Colonic mucosa (tissue), 4 donors: ENCODE results near the gene POU2AF1. TPM values are rescaled to one million over a fixed set of nuclear protein-coding genes. Genes with fewer than 3 reads are reported as not detected.

Experiments
- DNase-seq: peaks from one replicate; pipeline ENCODE4 v3.0.0-alpha.2; 2020
- H3K27ac ChIP-seq: fragments of 200-600 bp; one replicate; pipeline ENCODE4 v1.8.0; 2021
- H3K27me3 ChIP-seq: fragments of 200-600 bp; one replicate; pipeline ENCODE4 v1.8.0; 2021
- H3K36me3 ChIP-seq: fragments of 200-600 bp; one replicate; pipeline ENCODE4 v1.8.0; 2021
- H3K4me1 ChIP-seq: fragments of 200-600 bp; one replicate; pipeline ENCODE4 v1.8.0; 2021; ENCODE audit warnings: mild to moderate bottlenecking
- H3K4me3 ChIP-seq: fragments of 200-600 bp; one replicate; pipeline ENCODE4 v1.8.0; 2021
- H3K9ac ChIP-seq, 2 donors: one replicate each; pipeline ENCODE4 v1.7.0; 2013; ENCODE audit warnings: control low read depth in 2 of 2, low read depth in 2 of 2, low read length in 2 of 2
- H3K9me3 ChIP-seq: fragments of 200-600 bp; one replicate; pipeline ENCODE4 v1.8.0; 2021
- intact Hi-C: fragments of 100-400 bp; cut with DNase I; formaldehyde crosslinking; loops from one replicate; pipeline ENCODE4 v1.14.1; 2022
- total RNA-seq, 2 donors: library from RNA; stranded (reverse); fragmentation: NEBNext Ultra II Directional in 1 of 2; extraction: Animal tissue kit (Norgen Biotek cat#: 25700) in 1 of 2; gene quantifications; one replicate each; pipeline ENCODE4 v1.2.1, GENCODE V29; 2021
- TF ChIP-seq, protein P1 (sequence below): fragments of 200-600 bp; IDR thresholded peaks from one replicate; pipeline ENCODE4 v1.8.0; 2022; ENCODE audit warnings: antibody characterized with exemption, mild to moderate bottlenecking
- donor health status: healthy.
- donor health status: DM: no; HTN: no; CAD: no.
- donor health status: DM: no; HTN: no; CAD: no.

POU2AF1 gene
- total RNA-seq, 2 donors from 2014 or later: 3.1 to 3.7 TPM

DNA sequence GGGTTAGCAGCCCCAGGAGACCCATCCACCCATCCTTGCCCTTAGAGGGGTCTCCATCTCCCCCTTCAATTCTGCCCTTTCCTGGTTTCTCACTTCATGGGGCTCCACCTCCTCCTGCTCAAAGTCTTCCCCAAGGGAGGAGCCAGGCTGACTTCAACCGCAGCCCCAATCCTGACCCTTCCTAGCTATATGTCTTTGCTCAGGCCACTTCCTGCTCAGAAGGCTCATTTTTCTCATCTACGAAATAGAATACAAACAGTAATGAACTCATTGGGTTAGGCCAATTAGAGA is 24.5 kb downstream of the POU2AF1 start:
- no peak overlapping the region for H3K27ac ChIP-seq
- intact Hi-C loops: no loop called here

DNA sequence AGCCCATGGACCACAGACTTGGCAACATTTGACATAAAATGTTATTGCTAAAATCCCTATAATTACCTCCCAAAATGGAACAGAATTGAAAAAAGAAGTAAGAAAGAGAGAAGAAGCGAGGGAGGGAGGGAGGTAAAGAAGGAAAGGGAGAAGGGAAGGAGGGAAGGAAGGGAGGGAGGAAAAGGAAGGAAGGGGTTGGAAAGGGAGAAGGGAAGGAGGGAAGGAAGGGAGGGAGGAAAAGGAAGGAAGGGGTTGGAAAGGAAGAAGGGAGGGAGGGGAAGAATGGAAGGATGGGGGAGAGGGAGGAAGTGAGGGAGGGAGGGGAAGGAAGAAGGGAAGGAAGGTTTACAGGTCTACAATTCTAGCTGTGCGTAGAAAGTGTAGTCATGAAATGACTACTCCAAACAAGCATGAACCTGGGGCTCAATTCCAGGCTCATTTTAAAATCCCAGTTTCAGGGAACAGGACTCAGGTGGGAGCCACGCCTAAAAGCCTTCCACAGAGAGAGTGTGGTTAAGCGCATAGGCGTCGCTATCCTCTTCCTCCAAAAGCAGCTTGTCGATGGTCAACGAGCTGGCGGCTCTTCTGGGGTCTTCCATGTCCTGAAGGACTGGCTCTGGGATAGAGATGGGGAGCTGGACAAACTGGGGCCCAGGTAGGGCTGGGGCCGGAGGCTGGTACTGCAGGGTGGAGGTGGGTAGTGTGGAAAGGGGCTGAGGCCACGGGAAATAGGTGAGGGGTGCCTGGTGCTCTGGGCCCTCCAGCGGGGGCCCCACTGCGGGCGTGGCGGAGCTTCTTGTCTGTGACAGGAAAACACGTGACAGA is 25.1 kb downstream of the POU2AF1 start:
- no peaks in the 10 kb centered on the region for H3K36me3 ChIP-seq
- no peak for DNase-seq
- H3K4me3 ChIP-seq: no peak overlapping the region
- intact Hi-C loops: no loop called here
- H3K27ac ChIP-seq: peak overlapping the region; percentile 41
- H3K9ac ChIP-seq: no peak overlapping the region
- no peaks in the 10 kb centered on the region for H3K27me3 ChIP-seq
- H3K4me1 ChIP-seq: no peaks in the 10 kb centered on the region
- TF ChIP-seq, protein P1, sequence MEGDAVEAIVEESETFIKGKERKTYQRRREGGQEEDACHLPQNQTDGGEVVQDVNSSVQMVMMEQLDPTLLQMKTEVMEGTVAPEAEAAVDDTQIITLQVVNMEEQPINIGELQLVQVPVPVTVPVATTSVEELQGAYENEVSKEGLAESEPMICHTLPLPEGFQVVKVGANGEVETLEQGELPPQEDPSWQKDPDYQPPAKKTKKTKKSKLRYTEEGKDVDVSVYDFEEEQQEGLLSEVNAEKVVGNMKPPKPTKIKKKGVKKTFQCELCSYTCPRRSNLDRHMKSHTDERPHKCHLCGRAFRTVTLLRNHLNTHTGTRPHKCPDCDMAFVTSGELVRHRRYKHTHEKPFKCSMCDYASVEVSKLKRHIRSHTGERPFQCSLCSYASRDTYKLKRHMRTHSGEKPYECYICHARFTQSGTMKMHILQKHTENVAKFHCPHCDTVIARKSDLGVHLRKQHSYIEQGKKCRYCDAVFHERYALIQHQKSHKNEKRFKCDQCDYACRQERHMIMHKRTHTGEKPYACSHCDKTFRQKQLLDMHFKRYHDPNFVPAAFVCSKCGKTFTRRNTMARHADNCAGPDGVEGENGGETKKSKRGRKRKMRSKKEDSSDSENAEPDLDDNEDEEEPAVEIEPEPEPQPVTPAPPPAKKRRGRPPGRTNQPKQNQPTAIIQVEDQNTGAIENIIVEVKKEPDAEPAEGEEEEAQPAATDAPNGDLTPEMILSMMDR: no peak
- H3K9me3 ChIP-seq: no peaks in the 10 kb centered on the region

More for the DNA sequence above, 24.5 kb downstream of the POU2AF1 start:
- Histone ChIP-seq H3K36me3 (no peaks in the 10 kb centered on the region), H3K9ac (no peak overlapping the region), H3K4me3 (no peak overlapping the region), H3K4me1 (no peaks in the 10 kb centered on the region), H3K9me3 (no peaks in the 10 kb centered on the region), H3K27me3 (no peaks in the 10 kb centered on the region)
- DNase-seq: no peak
- TF ChIP-seq, protein P1: no peak

DNA sequence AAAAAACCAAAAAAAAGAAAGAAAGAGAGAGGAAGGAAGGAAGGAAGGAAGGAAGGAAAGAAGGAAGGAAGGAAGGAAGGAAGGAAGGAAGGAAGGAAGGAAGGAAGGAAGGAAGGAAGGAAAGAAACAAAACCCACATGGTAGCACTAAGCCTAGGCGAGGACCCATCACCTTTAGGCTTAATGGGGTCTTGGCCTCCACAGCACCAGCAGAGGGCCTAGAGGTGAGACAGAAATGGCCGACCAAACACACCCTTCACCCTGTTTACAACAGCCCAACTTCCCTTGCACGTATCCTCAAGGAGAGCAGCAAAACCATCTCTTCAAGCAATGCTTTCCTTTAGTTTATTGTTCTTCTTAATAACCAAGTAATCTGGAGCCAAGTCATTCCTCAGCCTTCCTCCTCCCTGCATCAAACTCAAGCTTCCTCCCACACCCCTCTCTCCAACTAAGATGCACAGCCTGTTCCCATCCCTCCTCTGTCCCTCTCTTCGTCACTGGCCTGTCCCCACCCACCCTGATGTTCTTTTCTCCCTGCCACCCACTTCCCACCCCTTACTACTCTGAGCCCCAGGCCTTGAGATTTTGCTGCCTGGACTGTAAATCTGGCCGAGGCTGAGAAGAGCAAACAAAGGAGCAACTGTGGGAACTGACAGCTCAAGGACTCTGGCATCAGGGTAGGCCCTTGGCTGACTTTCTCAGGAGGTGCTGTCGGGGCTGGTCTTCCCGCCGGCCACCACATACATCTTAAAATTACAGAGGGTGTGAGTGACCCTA is 26.0 kb downstream of the POU2AF1 start:
- H3K36me3 ChIP-seq: no peaks in the 10 kb centered on the region
- peak; percentile 71 for DNase-seq
- no peaks in the 10 kb centered on the region for H3K27me3 ChIP-seq
- TF ChIP-seq, protein P1: no peak
- intact Hi-C loops: no loop called here
- peak overlapping the region; percentile 41 for H3K27ac ChIP-seq
- no peak overlapping the region for H3K9ac ChIP-seq
- no peak overlapping the region for H3K4me3 ChIP-seq
- no peaks in the 10 kb centered on the region for H3K4me1 ChIP-seq
- H3K9me3 ChIP-seq: no peaks in the 10 kb centered on the region

DNA sequence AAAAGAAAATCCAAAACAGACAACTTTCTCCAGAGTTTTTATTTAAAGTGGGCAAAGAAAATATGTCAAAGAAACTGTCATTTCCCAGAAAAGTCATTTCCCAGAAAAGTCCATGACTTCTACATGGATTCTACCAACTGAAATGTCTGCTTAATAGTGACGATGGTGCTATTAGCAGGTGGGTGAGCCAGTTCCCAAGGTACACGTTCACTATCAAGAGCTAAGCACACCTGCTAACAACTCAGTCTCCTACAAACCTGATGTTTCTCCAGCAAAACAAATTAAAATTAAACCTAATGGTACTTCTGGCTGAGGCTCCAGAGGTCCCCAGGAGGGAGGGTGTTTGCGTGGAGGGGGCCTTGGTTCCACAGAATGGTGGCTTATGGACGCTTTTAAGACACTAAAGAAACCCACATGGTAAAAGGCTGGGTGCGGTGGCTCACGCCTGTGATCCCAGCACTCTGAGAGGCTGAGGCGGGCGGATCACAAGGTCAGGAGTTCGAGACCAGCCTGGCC is 26.8 kb downstream of the POU2AF1 start:
- Histone ChIP-seq H3K27me3 (no peaks in the 10 kb centered on the region), H3K36me3 (no peaks in the 10 kb centered on the region), H3K9me3 (no peaks in the 10 kb centered on the region), H3K4me3 (no peak overlapping the region), H3K9ac (no peak overlapping the region), H3K27ac (no peak overlapping the region), H3K4me1 (no peaks in the 10 kb centered on the region)
- intact Hi-C loops: no loop called here
- no peak for DNase-seq
- TF ChIP-seq, protein P1: no peak

DNA sequence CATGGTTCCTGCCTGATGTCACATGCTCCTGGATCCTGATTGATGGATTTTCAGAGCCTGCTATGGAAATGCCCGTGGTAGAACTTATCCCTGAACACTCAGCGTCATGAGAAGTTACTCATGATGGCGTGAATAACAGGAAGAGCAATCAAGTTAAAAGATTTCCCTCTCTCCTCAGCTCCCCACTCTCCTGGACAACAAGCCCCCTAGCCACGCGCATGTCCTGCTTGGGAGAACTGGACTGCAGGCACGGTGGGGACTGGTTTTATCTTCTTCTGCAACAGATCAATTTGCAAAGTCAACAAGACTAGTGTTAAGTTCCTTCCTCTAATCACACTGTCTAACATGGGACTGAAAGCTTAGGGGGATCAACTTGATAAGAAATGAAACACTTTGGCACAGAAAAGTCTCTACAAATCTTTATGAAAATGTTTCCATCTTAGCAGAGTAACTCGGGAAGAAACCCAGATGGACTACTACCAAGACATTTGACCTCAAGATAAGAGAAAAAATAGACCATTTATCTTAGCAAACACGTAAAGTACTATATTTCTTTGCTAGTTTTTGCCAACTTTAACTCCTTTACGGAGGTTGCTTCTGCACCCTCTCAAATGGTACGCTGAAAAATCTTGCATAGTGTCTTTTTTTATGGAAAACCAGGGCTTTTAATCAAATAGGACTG is 27.6 kb downstream of the POU2AF1 start:
- no peaks in the 10 kb centered on the region for H3K4me1 ChIP-seq
- H3K36me3 ChIP-seq: no peaks in the 10 kb centered on the region
- H3K9ac ChIP-seq: no peak overlapping the region
- H3K9me3 ChIP-seq: no peaks in the 10 kb centered on the region
- H3K27ac ChIP-seq: no peak overlapping the region
- intact Hi-C loops: no loop called here
- no peak overlapping the region for H3K4me3 ChIP-seq
- TF ChIP-seq, protein P1: no peak
- no peak for DNase-seq
- no peaks in the 10 kb centered on the region for H3K27me3 ChIP-seq
